HepG2 (cell line): ENCODE results near the gene UGT1A7. TPM values are rescaled to one million over a fixed set of nuclear protein-coding genes. Genes with fewer than 3 reads are reported as not detected.

Source experiments
- ATAC-seq: fragments of 200-7000 bp; cut with Tn5 transposase; 3 replicates; pipeline ENCODE4 v1.9.1; 2020; ENCODE audit warnings: mild to moderate bottlenecking, moderate library complexity
- BruUV-seq: library from RNA; stranded (reverse); fragments of 400-500 nt; replicated peaks from 2 replicates; lab custom pipeline; 2021; lab: Mats Ljungman, UMichigan
- CTCF ChIA-PET: fragments of 300-600 bp; formaldehyde crosslinking; extraction: SDS; loops from one replicate; lab custom pipeline; 2021; ENCODE audit warnings: low total read pairs, inconsistent platforms, low intra/inter-chr PET ratio; lab: Yijun Ruan, JAX
- POLR2A ChIA-PET: fragments of 350-600 bp; sonication (Branson Sonifier 250); formaldehyde crosslinking; loops from one replicate; lab custom pipeline; 2020; ENCODE audit warnings: antibody characterized with exemption, inconsistent platforms; lab: Yijun Ruan, JAX
- DNase-seq: peaks from one replicate; pipeline ENCODE4 v3.0.0-alpha.2; 2015; ENCODE audit warnings: low spot score
- FAIRE-seq: peaks from 3 replicates; lab custom pipeline; 2011; peaks lifted over from hg19 to GRCh38; lab: Jason Lieb, UNC
- H2AFZ ChIP-seq: one replicate; pipeline ENCODE4 v1.6.1; 2011; ENCODE audit warnings: low read length, inconsistent platforms
- H3K27ac ChIP-seq: fragments of 300-600 bp; 3 replicates; pipeline ENCODE4 v1.8.0; 2011; ENCODE audit warnings: mixed run types, mild to moderate bottlenecking, mixed read lengths, low read length, inconsistent platforms; ENCODE audit not compliant: insufficient read depth; ENCODE audit errors: extremely low read length
- H3K27me3 ChIP-seq, 2 experiments: fragments of 200-600 bp in 1 of 2; 2 replicates in 1 of 2; 3 replicates in 1 of 2; pipeline versions ENCODE4 v1.6.0 to v1.8.0; 2011; ENCODE audit warnings: low read length in 2 of 2, mild to moderate bottlenecking in 2 of 2, moderate library complexity in 2 of 2, inconsistent platforms in 1 of 2; ENCODE audit not compliant: insufficient read depth in 2 of 2, control insufficient read depth in 1 of 2
- H3K36me3 ChIP-seq, 2 experiments: fragments of 200-600 bp in 1 of 2; replicated peaks in 1 of 2; 2 replicates in 1 of 2; 3 replicates in 1 of 2; pipeline versions ENCODE4 v1.5.1 to v1.8.0; 2011; ENCODE audit warnings: low read length in 2 of 2, inconsistent platforms in 1 of 2; ENCODE audit not compliant: insufficient read depth in 2 of 2, control insufficient read depth in 1 of 2
- H3K4me1 ChIP-seq: 2 replicates; pipeline ENCODE4 v1.5.1; 2012; ENCODE audit warnings: low read length, inconsistent platforms; ENCODE audit not compliant: insufficient read depth
- H3K4me2 ChIP-seq: 2 replicates; pipeline ENCODE4 v1.6.0; 2011; ENCODE audit warnings: low read depth, low read length, inconsistent platforms
- H3K4me3 ChIP-seq, 3 experiments: fragments of 200-600 bp in 1 of 3; sonication (generic), shearing (Covaris generic) in 1 of 3; replicated peaks in 1 of 3; 2 replicates each; pipeline ENCODE4 v1.5.1; 2011 to 2016; ENCODE audit warnings: low read length in 3 of 3, inconsistent platforms in 2 of 3, low read depth in 2 of 3, mild to moderate bottlenecking in 2 of 3, control low read depth in 1 of 3, mixed read lengths in 1 of 3; ENCODE audit not compliant: insufficient read depth in 1 of 3
- H3K79me2 ChIP-seq: one replicate; pipeline ENCODE4 v1.6.1; 2011; ENCODE audit warnings: low read length, inconsistent platforms; ENCODE audit not compliant: insufficient read depth
- H3K9ac ChIP-seq: 2 replicates; pipeline ENCODE4 v1.6.0; 2011; ENCODE audit warnings: mild to moderate bottlenecking, low read depth, low read length, inconsistent platforms; ENCODE audit not compliant: insufficient read depth
- H3K9me3 ChIP-seq: 2 replicates; pipeline ENCODE4 v1.5.1; 2012; ENCODE audit warnings: mild to moderate bottlenecking, low read length
- H4K20me1 ChIP-seq: 2 replicates; pipeline ENCODE4 v1.6.0; 2011; ENCODE audit warnings: inconsistent platforms, mild to moderate bottlenecking, low read length, moderate library complexity; ENCODE audit not compliant: insufficient read depth
- AGO1 ChIP-seq: fragments of 200-400 bp; formaldehyde crosslinking; IDR thresholded peaks from 2 replicates; pipeline ENCODE4 v1.6.1; 2017; ENCODE audit warnings: mild to moderate bottlenecking, low read depth, low read length, moderate library complexity; ENCODE audit not compliant: poor library complexity, severe bottlenecking
- AKAP8 ChIP-seq: sonication (generic); formaldehyde crosslinking; IDR thresholded peaks from 2 replicates; pipeline ENCODE4 v1.5.1; 2020; ENCODE audit warnings: mild to moderate bottlenecking, missing genetic modification reagents
- FLYWCH1 ChIP-seq: sonication (generic); formaldehyde crosslinking; IDR thresholded peaks from 2 replicates; pipeline ENCODE4 v1.8.1; 2023; ENCODE audit warnings: mild to moderate bottlenecking, missing genetic modification reagents
- GPN1 ChIP-seq: sonication (generic); formaldehyde crosslinking; IDR thresholded peaks from 2 replicates; pipeline ENCODE4 v1.5.1; 2020; ENCODE audit warnings: missing genetic modification reagents, borderline replicate concordance
- GTF3A ChIP-seq: sonication (generic); formaldehyde crosslinking; conservative IDR thresholded peaks from 2 replicates; pipeline ENCODE4 v1.4.0; 2020; ENCODE audit warnings: mild to moderate bottlenecking, missing genetic modification reagents
- HCFC1 ChIP-seq: fragments of 150-350 bp; IDR thresholded peaks from 2 replicates; pipeline ENCODE4 v1.6.1; 2014; ENCODE audit warnings: low read depth, low read length
- RNF2 ChIP-seq: fragments of 450-650 bp; conservative IDR thresholded peaks from 2 replicates; pipeline ENCODE4 v1.6.1; 2016; ENCODE audit warnings: low read depth
- THRA ChIP-seq: sonication (generic); formaldehyde crosslinking; IDR thresholded peaks from 2 replicates; pipeline ENCODE4 v1.4.0; 2020; ENCODE audit warnings: missing genetic modification reagents, borderline replicate concordance
- TMF1 ChIP-seq: sonication (generic); formaldehyde crosslinking; IDR thresholded peaks from 2 replicates; pipeline ENCODE4 v1.8.1; 2022; ENCODE audit warnings: low read depth, missing genetic modification reagents
- YEATS2 ChIP-seq: sonication (generic); formaldehyde crosslinking; IDR thresholded peaks from 2 replicates; pipeline ENCODE4 v1.4.0; 2020; ENCODE audit warnings: missing genetic modification reagents, borderline replicate concordance
- ZBTB43 ChIP-seq: sonication (generic); formaldehyde crosslinking; conservative IDR thresholded peaks from 2 replicates; pipeline ENCODE4 v1.4.0; 2020; ENCODE audit warnings: missing genetic modification reagents
- ZNF20 ChIP-seq: sonication (generic); formaldehyde crosslinking; IDR thresholded peaks from 2 replicates; pipeline ENCODE4 v1.4.0; 2020; ENCODE audit warnings: mild to moderate bottlenecking, moderate library complexity, missing genetic modification reagents
- ZNF292 ChIP-seq: sonication (generic); formaldehyde crosslinking; IDR thresholded peaks from 2 replicates; pipeline ENCODE4 v1.8.1; 2022; ENCODE audit warnings: mild to moderate bottlenecking, low read depth, missing genetic modification reagents, borderline replicate concordance
- ZNF570 ChIP-seq: sonication (generic); formaldehyde crosslinking; IDR thresholded peaks from 2 replicates; pipeline ENCODE4 v1.4.0; 2020; ENCODE audit warnings: mild to moderate bottlenecking, missing genetic modification reagents, borderline replicate concordance
- WGBS: methylation state at CpG from one replicate; pipeline ENCODE4 v1.1.6; 2017; ENCODE audit warnings: low lambda C conversion rate; 5-methylcytosine and 5-hydroxymethylcytosine counted together
- in situ Hi-C: cut with HindIII; loops from 2 replicates; pipeline ENCODE4 v1.10.0; 2017; ENCODE audit warnings: low pct_unique_long_range_greater_than_20kb; ENCODE audit not compliant: extremely low pct_ligation_motif_present
- intact Hi-C: fragments of 100-400 bp; cut with micrococcal nuclease; formaldehyde crosslinking; loops from one replicate; pipeline ENCODE4 v1.10.0; 2022; ENCODE audit not compliant: unreplicated experiment
- polyA plus RNA-seq, 8 experiments: library from polyadenylated mRNA; depleted of rRNA in 3 of 8; stranded (reverse) in 7 of 8; unstranded in 1 of 8; fragments of >200 nt; fragmentation: Illumina TruSeq in 4 of 8; extraction: Trizol in 4 of 8; gene quantifications; 2 replicates each; pipeline versions ENCODE4 v1.2.1 to v1.2.3, GENCODE V29; 2011 to 2016; ENCODE audit warnings: low read depth in 4 of 8, missing spikeins in 1 of 8, mixed read lengths in 1 of 8; ENCODE audit not compliant: insufficient read depth in 1 of 8
- total RNA-seq, 5 experiments: library from RNA; depleted of rRNA; stranded (reverse); fragments of >200 nt; fragmentation: Illumina TruSeq; extraction: Trizol; gene quantifications; 2 replicates each; pipeline ENCODE4 v1.2.3, GENCODE V29; 2016; ENCODE audit warnings: low read depth in 1 of 5

The UGT1A7 gene
- total and polyA plus RNA-seq, 2 of the 13 experiments (the other 11 are each of a cell fraction or from before 2014, with no cell fraction given) = not detected

GRCh38 chr2:233740870-233741269 is 59.2 kb downstream of the UGT1A7 start:
- CTCF ChIA-PET = no interaction called here
- peaks cover 0 to 27% of the 10 kb centered on the region in 2 experiments; a peak in 3 of 5 replicates for H3K27me3 ChIP-seq
- H3K79me2 ChIP-seq = no peaks in the 10 kb centered on the region
- BruUV-seq = no TSS peak
- H3K4me3 ChIP-seq = no peak overlapping the region
- in situ Hi-C loops = no loop called here
- no peak for FAIRE-seq
- no peaks in the 10 kb centered on the region for H4K20me1 ChIP-seq
- H2AFZ ChIP-seq = no peak overlapping the region
- intact Hi-C loops = no loop called here
- H3K9me3 ChIP-seq = no peaks in the 10 kb centered on the region
- no peak overlapping the region for H3K27ac ChIP-seq
- no peak for TF ChIP-seq FLYWCH1 (CRISPR knock-in tag)
- TF ChIP-seq ZNF292 (CRISPR knock-in tag) = no peak
- no peak for TF ChIP-seq ZNF20 (CRISPR knock-in tag)
- TF ChIP-seq, all 625 proteins: peak for 0
- H3K4me2 ChIP-seq = no peak overlapping the region
- H3K36me3 ChIP-seq = no peaks in the 10 kb centered on the region
- H3K9ac ChIP-seq = no peak overlapping the region
- DNase-seq (no peak), ATAC-seq (no peak)
- H3K4me1 ChIP-seq = peaks cover 58% of the 10 kb centered on the region
- POLR2A ChIA-PET = no interaction called here
- 70% methylated on average over 2 of the region's 2 CpGs for WGBS

- ATAC-seq = no peak
- H3K4me3 ChIP-seq = no peak overlapping the region
- ChIA-PET CTCF (no interaction called here), POLR2A (no interaction called here)
- no peak overlapping the region for H2AFZ ChIP-seq
- intact Hi-C loops (no loop called here), in situ Hi-C loops (no loop called here)
- H3K4me2 ChIP-seq = no peak overlapping the region
- BruUV-seq = no TSS peak
- H3K27ac ChIP-seq = no peak overlapping the region
- FAIRE-seq = no peak
- H3K9ac ChIP-seq = no peak overlapping the region
- H3K36me3 ChIP-seq = no peaks in the 10 kb centered on the region
- peaks cover 40% of the 10 kb centered on the region for H3K4me1 ChIP-seq
- H4K20me1 ChIP-seq = no peaks in the 10 kb centered on the region
- H3K9me3 ChIP-seq = no peaks in the 10 kb centered on the region
- H3K79me2 ChIP-seq = no peaks in the 10 kb centered on the region
- DNase-seq = no peak
- H3K27me3 ChIP-seq = peaks cover 1 to 55% of the 10 kb centered on the region in 2 experiments; a peak in 4 of 5 replicates
- WGBS = 94% methylated on average over 45 of the region's 46 CpGs
- TF ChIP-seq GPN1 (CRISPR knock-in tag) (no peak), TMF1 (CRISPR knock-in tag) (no peak), GTF3A (CRISPR knock-in tag) (no peak), ZNF570 (no peak), AKAP8 (no peak), AGO1 (no peak), HCFC1 (no peak), THRA (CRISPR knock-in tag) (no peak), RNF2 (no peak), ZBTB43 (CRISPR knock-in tag) (no peak), YEATS2 (CRISPR knock-in tag) (no peak)
These were observed 62.0 kb downstream of the UGT1A7 start for GRCh38 chr2:233743464-233744259.
